PC-9 (cell line): ENCODE measurements around the gene LRRTM2. TPM values are rescaled to one million over a fixed set of nuclear protein-coding genes. Genes with fewer than 3 reads are reported as not detected.
A peak's percentile ranks its signal among the peaks of the same experiment; 100 is the strongest.

ENCODE experiments used
- BruUV-seq: library from RNA; stranded (reverse); fragments of 400-500 nt; replicated peaks from 2 replicates; lab custom pipeline; 2021; lab: Mats Ljungman, UMichigan
- CTCF ChIA-PET: fragments of 300-600 bp; sonication (Branson Sonifier 250); formaldehyde crosslinking; loops from one replicate; lab custom pipeline; 2022; ENCODE audit warnings: antibody characterized with exemption; lab: Charles Lee
- POLR2A ChIA-PET: fragments of 300-600 bp; sonication (Branson Sonifier 250); formaldehyde crosslinking; loops from one replicate; lab custom pipeline; 2022; ENCODE audit warnings: antibody characterized with exemption; ENCODE audit not compliant: unreplicated experiment; lab: Charles Lee
- DNase-seq, 2 experiments: peaks; one replicate each; pipeline versions ENCODE4 v3.0.0 to v3.0.0-alpha.2; 2015 to 2022; ENCODE audit warnings: mixed read lengths in 1 of 2
- H2AFZ ChIP-seq: fragments of 200-600 bp; sonication (generic); 2 replicates; pipeline ENCODE4 v1.8.1; 2017; ENCODE audit warnings: antibody characterized with exemption
- H3F3A ChIP-seq: fragments of 200-600 bp; sonication (generic); 2 replicates; pipeline ENCODE4 v1.8.1; 2017; ENCODE audit warnings: antibody characterized with exemption, mild to moderate bottlenecking, low read depth; ENCODE audit not compliant: insufficient read depth
- H3K27ac ChIP-seq: fragments of 200-600 bp; sonication (generic); 2 replicates; pipeline ENCODE4 v1.6.1; 2016; ENCODE audit warnings: mixed run types
- H3K27me3 ChIP-seq: fragments of 200-600 bp; sonication (generic); 2 replicates; pipeline ENCODE4 v1.6.1; 2016; ENCODE audit warnings: low read depth, mixed run types; ENCODE audit not compliant: insufficient read depth
- H3K36me3 ChIP-seq: fragments of 200-600 bp; sonication (generic); 2 replicates; pipeline ENCODE4 v1.6.1; 2016; ENCODE audit warnings: low read depth, mixed run types
- H3K4me1 ChIP-seq: fragments of 200-600 bp; sonication (generic); replicated peaks from 2 replicates; pipeline ENCODE4 v1.6.1; 2016; ENCODE audit warnings: mixed run types; ENCODE audit not compliant: insufficient read depth
- H3K4me2 ChIP-seq: fragments of 200-600 bp; sonication (generic); 2 replicates; pipeline ENCODE4 v1.6.1; 2017; ENCODE audit warnings: mixed run types
- H3K4me3 ChIP-seq: fragments of 200-600 bp; sonication (generic); 2 replicates; pipeline ENCODE4 v1.6.1; 2016; ENCODE audit warnings: mixed run types
- H3K79me2 ChIP-seq: fragments of 200-600 bp; sonication (generic); 2 replicates; pipeline ENCODE4 v1.6.1; 2017; ENCODE audit warnings: low read depth, mixed run types
- H3K9me2 ChIP-seq: fragments of 200-600 bp; sonication (generic); 2 replicates; pipeline ENCODE4 v1.8.1; 2017; ENCODE audit warnings: mild to moderate bottlenecking; ENCODE audit not compliant: insufficient read depth
- H3K9me3 ChIP-seq: fragments of 200-600 bp; sonication (generic); 2 replicates; pipeline ENCODE4 v1.8.1; 2016; ENCODE audit warnings: low read depth; ENCODE audit not compliant: insufficient read depth
- H4K20me1 ChIP-seq: fragments of 200-600 bp; sonication (generic); 2 replicates; pipeline ENCODE4 v1.8.1; 2017; ENCODE audit not compliant: insufficient read depth
- CTCF ChIP-seq: fragments of 200-600 bp; sonication (generic); conservative IDR thresholded peaks from 2 replicates; pipeline ENCODE4 v1.6.1; 2017; ENCODE audit warnings: mixed run types, antibody characterized with exemption, mild to moderate bottlenecking, moderate library complexity
- EZH2 ChIP-seq: fragments of 200-600 bp; sonication (generic); IDR thresholded peaks from 2 replicates; pipeline ENCODE4 v1.8.0; 2017; ENCODE audit warnings: antibody characterized with exemption, low read depth
- intact Hi-C: fragments of 100-400 bp; cut with micrococcal nuclease; formaldehyde crosslinking; loops from one replicate; pipeline ENCODE4 v1.10.0; 2022; ENCODE audit not compliant: unreplicated experiment
- total RNA-seq: library from RNA; stranded (reverse); gene quantifications from 2 replicates; pipeline ENCODE4 v1.2.3, GENCODE V29; 2021

The LRRTM2 gene
- total RNA-seq, 1 experiment from 2014 or later: not detected

DNA sequence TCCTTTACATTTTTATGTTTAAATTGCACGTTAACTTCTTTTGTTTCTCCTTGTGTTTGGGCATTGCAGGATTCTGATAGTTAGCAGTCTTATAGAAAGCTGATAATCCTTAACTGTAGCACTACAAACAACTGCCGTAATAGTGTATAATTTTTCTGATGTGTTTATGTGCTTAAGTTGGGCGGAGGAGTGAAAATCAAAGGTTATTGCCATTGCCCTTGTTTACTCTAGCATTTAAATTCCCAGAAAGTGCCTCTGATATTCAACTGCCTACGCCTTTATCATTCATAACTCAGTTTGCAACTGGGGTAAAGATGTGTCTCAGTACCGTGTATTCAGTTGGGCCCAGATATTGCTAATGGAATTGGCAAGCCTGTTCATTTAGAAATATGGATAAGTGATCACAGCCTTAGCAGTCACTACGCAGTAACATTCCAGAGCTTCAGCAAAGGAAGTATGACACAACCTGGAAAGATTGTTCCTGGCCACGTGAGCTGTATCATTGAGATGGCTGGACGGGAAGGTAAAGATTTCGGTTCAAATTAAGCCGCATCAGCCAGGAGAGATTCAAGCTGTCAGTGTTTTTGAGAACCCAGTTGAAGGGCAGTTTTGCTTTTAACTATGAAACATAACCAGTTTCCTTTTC, 28.1 kb upstream of the LRRTM2 start:
- POLR2A ChIA-PET: no interaction called here
- no peak overlapping the region for H3K4me2 ChIP-seq
- no peak overlapping the region for H3K4me3 ChIP-seq
- H3K9me2 ChIP-seq: no peaks in the 10 kb centered on the region
- no peak overlapping the region for H3K27ac ChIP-seq
- no peak for DNase-seq
- peaks cover 23% of the 10 kb centered on the region; the same call in 1 of the 2 replicates for H4K20me1 ChIP-seq
- no peaks in the 10 kb centered on the region; the same call in 1 of the 2 replicates for H3K79me2 ChIP-seq
- peaks cover 19% of the 10 kb centered on the region for H3K4me1 ChIP-seq
- no TSS peak for BruUV-seq
- peaks cover 29% of the 10 kb centered on the region for H3F3A ChIP-seq
- CTCF ChIA-PET: no interaction called here
- no peaks in the 10 kb centered on the region for H3K27me3 ChIP-seq
- no peaks in the 10 kb centered on the region for H3K9me3 ChIP-seq
- H2AFZ ChIP-seq: no peak overlapping the region
- H3K36me3 ChIP-seq: peaks cover 37% of the 10 kb centered on the region
- no peak for TF ChIP-seq CTCF
- no peak for TF ChIP-seq EZH2
- intact Hi-C loops: loop anchor here (10.0 kb wide), 1 partner anchor 258 kb away; no protein-coding TSS in a partner anchor

GRCh38 chr5:138901716-138902115, 26.6 kb upstream of the LRRTM2 start:
- Histone ChIP-seq H3K27me3 (no peaks in the 10 kb centered on the region), H3K4me1 (peaks cover 19% of the 10 kb centered on the region), H3K9me2 (no peaks in the 10 kb centered on the region), H3K79me2 (no peaks in the 10 kb centered on the region; the same call in 1 of the 2 replicates), H3K9me3 (no peaks in the 10 kb centered on the region), H3F3A (peaks cover 29% of the 10 kb centered on the region), H4K20me1 (peaks cover 23% of the 10 kb centered on the region; the same call in 1 of the 2 replicates), H3K36me3 (peaks cover 36% of the 10 kb centered on the region), H3K4me2 (no peak overlapping the region), H3K4me3 (no peak overlapping the region), H3K27ac (no peak overlapping the region), H2AFZ (no peak overlapping the region)
- no TSS peak for BruUV-seq
- intact Hi-C loops: loop anchor here (10.0 kb wide), 1 partner anchor 257 kb away; no protein-coding TSS in a partner anchor
- TF ChIP-seq CTCF (no peak), EZH2 (no peak)
- DNase-seq: no peak
- ChIA-PET CTCF (no interaction called here), POLR2A (no interaction called here)

- Histone ChIP-seq H3F3A (peaks cover 21% of the 10 kb centered on the region), H3K4me1 (peaks cover 19% of the 10 kb centered on the region), H3K36me3 (peaks cover 25% of the 10 kb centered on the region), H3K27ac (peak overlapping the region; percentile 46), H3K4me3 (no peak overlapping the region), H3K9me3 (no peaks in the 10 kb centered on the region; the same call in 1 of the 2 replicates), H3K79me2 (no peaks in the 10 kb centered on the region; the same call in 1 of the 2 replicates), H2AFZ (no peak overlapping the region), H3K9me2 (no peaks in the 10 kb centered on the region), H3K4me2 (no peak overlapping the region), H4K20me1 (peaks cover 23% of the 10 kb centered on the region), H3K27me3 (no peaks in the 10 kb centered on the region)
- TF ChIP-seq EZH2: no peak
- no peak for TF ChIP-seq CTCF
- intact Hi-C loops: loop anchor here (10.0 kb wide), 1 partner anchor 256 kb away; no protein-coding TSS in a partner anchor
- ChIA-PET CTCF (no interaction called here), POLR2A (no interaction called here)
- no TSS peak for BruUV-seq
- peak in 1 of 2 experiments; percentile 6 for DNase-seq
These were observed 25.3 kb upstream of the LRRTM2 start for GRCh38 chr5:138900281-138900965.
